GM12892 (cell line): ENCODE data around the gene LOC128125822.

Experiments used
- DNase-seq: peaks from one replicate; pipeline ENCODE4 v3.0.0; 2011; ENCODE audit not compliant: insufficient read length
- FAIRE-seq: peaks from 2 replicates; lab custom pipeline; 2011; peaks lifted over from hg19 to GRCh38; lab: Jason Lieb, UNC
- POLR2A ChIP-seq: IDR thresholded peaks from 2 replicates; pipeline ENCODE4 v1.6.1; 2011; ENCODE audit warnings: low read depth, low read length, control low read depth
- POLR2AphosphoS5 ChIP-seq: IDR thresholded peaks from 2 replicates; pipeline ENCODE4 v1.6.1; 2011; ENCODE audit warnings: low read depth, low read length, control low read depth
- TAF1 ChIP-seq: IDR thresholded peaks from 2 replicates; pipeline ENCODE4 v1.6.1; 2011; ENCODE audit warnings: low read depth, mild to moderate bottlenecking, control low read depth, low read length, borderline replicate concordance

LOC128125822 gene

DNA sequence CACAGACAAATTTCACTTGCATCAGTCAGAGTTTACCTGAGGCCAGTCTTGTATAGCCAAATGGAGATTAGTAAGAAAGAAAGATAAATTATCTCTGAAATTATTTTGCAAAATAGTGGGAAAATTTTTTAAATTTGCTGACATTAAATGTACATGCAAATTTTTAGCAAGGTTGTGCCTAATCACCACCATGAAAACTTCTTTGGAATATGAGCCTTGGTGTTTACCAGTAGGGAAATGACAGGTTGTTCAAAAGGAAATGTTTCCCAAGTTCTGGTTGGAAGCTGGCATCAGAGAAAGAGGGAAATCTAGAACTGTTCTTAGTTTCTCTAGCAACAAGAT, 34.4 kb upstream of the LOC128125822 start:
- TF ChIP-seq POLR2A (no peak), POLR2AphosphoS5 (no peak), TAF1 (no peak)
- no peak for DNase-seq
- FAIRE-seq, result no peak

DNA sequence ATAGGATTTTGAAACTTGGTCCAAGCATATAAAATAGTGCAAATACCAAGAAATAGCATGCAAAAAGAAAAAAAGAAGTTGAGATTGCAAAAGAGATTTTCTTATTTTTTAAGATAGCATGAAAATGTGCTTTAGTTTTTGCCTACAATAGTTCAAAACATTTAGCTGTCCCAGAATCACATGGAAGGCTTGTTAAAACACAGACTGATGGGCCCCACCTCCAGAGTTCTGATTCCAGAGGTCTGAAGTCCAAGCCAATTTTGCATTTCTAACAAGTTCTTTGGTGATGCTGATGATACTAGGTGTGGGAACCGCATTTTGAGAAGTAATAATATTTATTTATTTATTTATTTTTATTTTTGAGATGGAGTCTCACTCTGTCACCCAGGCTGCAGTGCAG, 33.7 kb upstream of the LOC128125822 start:
- DNase-seq (no peak), FAIRE-seq (no peak)
- no peak for TF ChIP-seq POLR2A
- TF ChIP-seq TAF1, result no peak
- TF ChIP-seq POLR2AphosphoS5, result no peak

DNA sequence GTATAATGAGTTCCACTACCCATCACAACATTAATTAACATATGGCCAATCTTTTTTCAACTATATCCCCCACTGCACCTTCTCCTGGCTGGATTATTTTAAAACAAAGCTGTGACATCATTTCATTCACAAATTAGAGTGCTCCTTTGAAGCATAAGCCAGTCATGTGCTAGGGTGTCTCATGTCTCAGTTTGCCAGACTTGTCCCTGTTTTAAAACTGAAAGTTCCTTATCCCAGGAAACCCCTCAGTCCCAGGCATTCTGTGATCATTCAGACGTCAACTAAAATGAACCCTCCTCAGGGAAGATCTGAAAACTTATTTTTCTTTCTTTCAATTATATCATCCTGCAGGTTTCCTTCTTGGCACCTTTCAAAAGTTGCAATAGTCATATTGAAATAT, 29.3 kb upstream of the LOC128125822 start:
- DNase-seq (no peak), FAIRE-seq (peak; percentile 42)
- no peak for TF ChIP-seq POLR2A
- TF ChIP-seq POLR2AphosphoS5, result no peak
- no peak for TF ChIP-seq TAF1

DNA sequence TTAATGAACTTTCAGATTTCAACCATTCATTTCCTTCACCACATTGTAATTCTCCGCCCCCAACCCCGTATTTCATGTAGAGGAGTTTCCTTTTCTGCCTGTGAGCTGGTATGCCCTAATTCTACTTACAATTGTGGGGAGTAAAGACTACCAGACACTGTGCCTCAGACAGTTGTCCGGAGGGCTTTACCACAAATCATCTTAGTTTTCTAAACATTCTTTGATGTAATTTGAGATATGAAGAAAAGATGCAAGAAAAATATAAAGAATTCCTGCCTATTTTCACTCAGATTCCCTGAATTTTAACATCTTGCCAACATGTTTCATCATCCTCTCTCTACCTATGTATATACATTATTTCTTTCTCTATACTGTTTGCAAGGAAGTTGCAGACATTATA, 28.3 kb upstream of the LOC128125822 start:
- DNase-seq (no peak), FAIRE-seq (no peak)
- TF ChIP-seq POLR2AphosphoS5 (no peak), POLR2A (no peak), TAF1 (no peak)

DNA sequence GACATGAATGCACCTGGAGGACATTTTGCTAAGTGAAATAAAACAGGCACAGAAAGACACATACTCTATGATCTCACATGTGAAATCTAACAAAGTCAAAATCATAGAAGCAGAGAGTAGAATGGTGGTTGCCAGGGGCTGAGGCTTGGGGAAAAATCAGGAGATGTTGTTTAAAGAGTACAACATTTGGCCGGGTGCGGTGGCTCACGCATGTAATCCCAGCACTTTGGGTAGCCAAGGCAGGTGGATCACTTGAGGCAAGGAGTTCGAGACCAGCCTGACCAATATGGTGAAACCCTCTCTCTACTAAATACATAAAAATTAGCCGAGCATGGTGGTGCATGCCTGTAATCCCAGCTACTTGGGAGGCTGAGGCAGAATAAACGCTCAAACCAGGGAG, 26.0 kb upstream of the LOC128125822 start:
- no peak for FAIRE-seq

DNA sequence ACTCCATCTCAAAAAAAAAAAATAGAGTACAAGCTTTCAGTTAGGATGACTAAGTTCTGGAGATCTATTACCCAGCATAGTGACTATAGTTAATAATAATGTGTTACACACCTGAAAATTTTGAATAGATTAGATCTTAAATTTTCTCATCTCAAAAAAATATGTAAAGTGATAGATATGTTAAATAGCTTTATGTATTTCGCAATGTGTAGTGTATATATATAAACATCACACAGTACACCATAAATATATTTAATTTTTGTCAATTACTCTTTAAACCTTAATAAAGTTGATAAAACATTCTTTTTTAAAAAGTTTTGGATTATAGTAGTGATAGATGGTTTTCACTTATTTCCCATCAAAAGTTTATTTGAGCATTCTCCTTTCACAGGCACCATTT, 25.6 kb upstream of the LOC128125822 start:
- DNase-seq, result no peak
- FAIRE-seq, result no peak
- no peak for TF ChIP-seq POLR2A

More for the DNA sequence above, 26.0 kb upstream of the LOC128125822 start:
- TF ChIP-seq TAF1 (no peak), POLR2A (no peak), POLR2AphosphoS5 (no peak)
- DNase-seq, result no peak

DNA sequence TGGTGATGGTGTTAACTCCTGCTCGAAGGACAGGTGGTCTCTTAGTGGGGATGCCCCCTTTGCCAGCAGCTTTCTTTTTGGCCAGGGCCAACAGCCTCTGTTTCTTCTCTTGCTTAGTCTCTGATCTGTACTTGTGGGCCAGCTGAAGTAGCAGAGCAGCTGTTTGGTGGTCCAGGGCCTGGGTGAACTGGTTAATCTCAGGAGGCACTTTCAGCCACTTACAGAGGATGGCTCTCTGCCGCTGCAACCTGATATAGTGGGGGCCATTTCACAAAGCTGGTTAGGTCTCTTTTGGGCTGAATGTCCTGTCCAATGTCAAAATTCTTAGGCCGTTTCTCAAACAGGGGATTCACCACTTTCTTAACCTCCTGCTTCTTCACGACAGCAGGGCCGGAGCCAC, 23.2 kb upstream of the LOC128125822 start:
- DNase-seq, result no peak
- no peak for TF ChIP-seq TAF1
- no peak for TF ChIP-seq POLR2A
- TF ChIP-seq POLR2AphosphoS5, result no peak
- no peak for FAIRE-seq

DNA sequence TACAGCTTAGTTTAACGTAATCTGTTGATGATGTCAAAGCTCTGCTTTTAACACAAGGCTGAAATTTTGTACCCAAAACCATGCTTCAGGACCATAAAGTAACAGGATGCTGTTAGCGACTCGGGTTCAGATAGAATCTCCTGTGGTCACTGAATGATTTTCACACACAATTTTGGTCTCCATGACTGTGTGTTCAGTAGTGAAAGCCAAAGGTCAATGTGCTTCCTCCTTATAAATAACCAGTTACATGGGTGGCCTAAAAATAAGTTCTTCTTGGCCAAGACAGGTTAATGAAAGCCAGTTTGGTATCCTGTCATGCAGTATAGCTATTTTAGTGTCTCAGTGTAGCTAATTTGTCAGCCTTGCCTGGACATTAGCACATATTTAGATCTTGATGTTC, 19.1 kb upstream of the LOC128125822 start:
- TF ChIP-seq TAF1 (no peak), POLR2AphosphoS5 (no peak), POLR2A (no peak)
- FAIRE-seq (peak; percentile 94), DNase-seq (peak; percentile 15)

DNA sequence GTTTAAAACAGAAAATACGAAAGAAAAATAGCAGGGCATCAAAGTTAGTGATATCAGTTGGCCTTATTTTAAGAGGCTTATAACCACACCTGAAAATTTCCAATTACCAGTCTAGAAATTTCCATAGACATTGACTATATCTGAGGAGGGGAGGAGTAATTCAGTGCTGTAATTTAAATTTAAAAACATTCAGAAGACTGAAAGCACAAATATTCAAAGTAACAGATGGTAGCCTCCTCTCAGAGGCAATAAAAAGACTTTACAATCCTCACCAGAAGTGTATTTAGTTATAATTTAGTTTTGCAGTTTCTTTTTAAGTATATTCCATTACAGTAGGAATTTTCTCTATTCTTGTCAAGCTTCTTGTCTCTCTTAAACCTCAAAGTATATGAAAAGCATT, 18.4 kb upstream of the LOC128125822 start:
- no peak for FAIRE-seq
- no peak for DNase-seq
- TF ChIP-seq POLR2A (no peak), TAF1 (no peak), POLR2AphosphoS5 (no peak)

DNA sequence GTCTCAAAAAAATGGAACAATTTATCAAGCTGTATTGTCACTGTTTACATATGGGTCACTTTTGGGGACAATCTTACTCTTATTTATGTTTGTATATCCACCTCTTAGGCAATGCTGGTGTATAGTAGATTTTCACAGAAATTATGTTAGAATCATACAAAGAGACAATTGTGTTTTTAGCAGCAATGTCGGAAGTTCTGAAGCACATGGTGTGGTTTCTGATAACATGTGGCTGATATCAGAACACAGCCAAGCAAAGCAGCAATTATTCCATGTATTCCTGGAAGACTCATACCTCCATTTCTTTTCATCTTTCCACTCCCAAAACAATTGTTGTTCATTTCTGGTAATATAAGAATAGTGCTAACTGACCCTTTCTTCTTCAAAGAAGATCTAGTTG, 17.5 kb upstream of the LOC128125822 start:
- TF ChIP-seq POLR2AphosphoS5 (no peak), TAF1 (no peak), POLR2A (no peak)
- no peak for DNase-seq
- no peak for FAIRE-seq

DNA sequence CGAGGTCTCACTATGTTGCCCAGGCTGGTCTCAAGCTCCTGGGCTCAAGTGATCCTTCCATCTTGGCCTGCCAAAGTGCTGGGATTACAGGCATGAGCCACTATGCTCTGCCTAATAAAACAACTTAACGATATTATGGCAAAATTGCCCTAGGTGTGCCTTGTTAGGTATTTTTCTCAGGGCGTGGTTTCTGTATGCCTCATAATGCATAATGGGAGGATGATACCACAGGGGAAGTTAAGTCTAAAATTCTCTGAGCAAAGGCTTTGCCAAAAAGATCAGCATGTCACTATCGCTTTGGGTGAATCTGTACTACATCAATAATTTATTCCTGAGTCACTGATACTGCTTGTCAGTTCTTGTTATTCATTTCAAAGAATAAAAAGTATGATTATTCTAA, 15.9 kb upstream of the LOC128125822 start:
- DNase-seq, result no peak
- no peak for TF ChIP-seq POLR2AphosphoS5
- TF ChIP-seq POLR2A, result no peak
- TF ChIP-seq TAF1, result no peak
- no peak for FAIRE-seq

DNA sequence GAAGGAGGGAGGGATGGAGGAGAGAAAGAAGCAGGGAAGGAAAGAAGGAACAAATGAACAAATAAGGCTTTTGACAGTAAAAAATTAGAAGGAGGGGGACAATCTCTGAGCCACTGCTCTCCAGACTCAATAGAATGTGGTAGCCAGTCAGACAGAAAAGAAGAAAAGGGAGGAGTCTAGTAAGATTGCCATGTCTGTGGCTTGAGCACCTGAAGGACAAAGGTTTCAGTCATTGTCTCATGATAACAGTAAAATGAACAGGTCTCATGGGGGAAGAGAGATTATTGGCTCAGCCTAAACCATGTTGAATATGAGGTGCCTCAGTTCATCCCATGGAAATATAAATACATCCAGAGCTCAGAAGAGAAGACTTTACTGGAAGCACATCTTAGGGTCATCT, 14.0 kb upstream of the LOC128125822 start:
- no peak for DNase-seq
- TF ChIP-seq TAF1, result no peak
- TF ChIP-seq POLR2A, result no peak
- no peak for TF ChIP-seq POLR2AphosphoS5
- FAIRE-seq, result no peak

DNA sequence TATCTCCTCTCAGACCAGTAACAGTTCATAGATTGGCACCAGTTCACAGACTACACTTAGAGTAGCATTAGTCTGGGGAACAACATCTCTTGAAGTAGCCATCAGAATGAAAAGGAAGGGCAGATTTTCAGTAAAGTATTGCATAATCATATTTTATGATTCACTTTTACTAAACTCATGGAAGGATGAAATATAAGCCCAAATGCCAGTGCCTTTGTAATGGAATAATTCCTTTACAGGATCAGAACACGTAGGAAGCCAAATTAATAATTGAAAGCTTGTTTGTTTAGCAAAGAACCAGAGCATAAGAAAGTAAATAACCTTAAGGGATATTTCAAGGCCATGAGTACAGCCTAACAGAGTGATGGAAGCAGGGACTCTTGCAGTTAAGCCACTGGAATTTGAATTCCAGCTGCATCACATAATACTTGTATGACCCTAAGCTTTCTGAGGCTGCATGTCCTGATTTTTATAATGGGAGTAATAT, 11.4 kb upstream of the LOC128125822 start:
- DNase-seq (no peak), FAIRE-seq (no peak)
- TF ChIP-seq POLR2AphosphoS5 (no peak), POLR2A (no peak), TAF1 (no peak)
